ENCODE results near the gene RFX8.

DNA sequence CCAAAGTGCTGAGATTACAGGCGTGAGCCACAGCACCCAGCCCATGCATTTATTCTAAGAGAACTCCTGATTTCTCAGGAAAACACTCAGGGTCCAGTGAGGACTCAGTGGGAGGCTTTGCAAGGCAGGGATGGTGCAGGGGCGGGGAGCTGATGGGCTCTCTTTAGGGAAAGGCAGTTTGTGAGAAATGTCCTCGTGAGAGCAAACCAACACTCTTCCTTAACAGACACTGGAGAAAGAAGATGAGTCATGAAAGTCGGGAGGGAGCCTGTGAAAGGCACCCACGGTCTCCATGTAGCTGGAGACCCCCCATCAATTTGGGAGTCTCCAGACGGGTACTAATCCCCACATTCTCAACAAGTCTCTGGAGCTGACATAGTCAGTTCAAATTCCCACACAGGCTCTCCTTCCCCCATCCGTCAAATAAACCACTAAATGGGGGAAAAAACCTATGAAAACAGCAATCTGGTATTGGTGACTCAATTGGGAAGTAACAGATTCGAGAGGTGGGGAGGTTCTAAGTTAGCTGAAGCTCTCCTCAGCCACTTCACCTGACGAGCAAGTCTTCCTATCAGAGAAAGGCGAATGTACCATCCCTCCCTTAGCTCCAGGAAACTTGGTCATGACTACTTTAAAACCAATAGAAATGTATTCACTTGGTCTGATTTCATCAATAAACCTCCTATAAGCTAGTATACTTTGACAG, 76.6 kb downstream of the RFX8 start:
- TF ChIP-seq, protein P1, sequence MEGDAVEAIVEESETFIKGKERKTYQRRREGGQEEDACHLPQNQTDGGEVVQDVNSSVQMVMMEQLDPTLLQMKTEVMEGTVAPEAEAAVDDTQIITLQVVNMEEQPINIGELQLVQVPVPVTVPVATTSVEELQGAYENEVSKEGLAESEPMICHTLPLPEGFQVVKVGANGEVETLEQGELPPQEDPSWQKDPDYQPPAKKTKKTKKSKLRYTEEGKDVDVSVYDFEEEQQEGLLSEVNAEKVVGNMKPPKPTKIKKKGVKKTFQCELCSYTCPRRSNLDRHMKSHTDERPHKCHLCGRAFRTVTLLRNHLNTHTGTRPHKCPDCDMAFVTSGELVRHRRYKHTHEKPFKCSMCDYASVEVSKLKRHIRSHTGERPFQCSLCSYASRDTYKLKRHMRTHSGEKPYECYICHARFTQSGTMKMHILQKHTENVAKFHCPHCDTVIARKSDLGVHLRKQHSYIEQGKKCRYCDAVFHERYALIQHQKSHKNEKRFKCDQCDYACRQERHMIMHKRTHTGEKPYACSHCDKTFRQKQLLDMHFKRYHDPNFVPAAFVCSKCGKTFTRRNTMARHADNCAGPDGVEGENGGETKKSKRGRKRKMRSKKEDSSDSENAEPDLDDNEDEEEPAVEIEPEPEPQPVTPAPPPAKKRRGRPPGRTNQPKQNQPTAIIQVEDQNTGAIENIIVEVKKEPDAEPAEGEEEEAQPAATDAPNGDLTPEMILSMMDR (IDR thresholded peaks at IDR 0.05) = no peak
- no peak for TF ChIP-seq ZFX (IDR thresholded peaks at IDR 0.05; ENCODE audit: borderline replicate concordance)
